Measurements from ENCODE around the gene TTR. TPM values are rescaled to one million over a fixed set of nuclear protein-coding genes. Genes with fewer than 3 reads are reported as not detected.

TTR gene
- total and polyA plus RNA-seq, 2 donors (not counting 1 experiment from before 2014, with no cell fraction given): not detected

- ATAC-seq (ENCODE audit: low read depth): no peak
Measured at GRCh38 chr18:31633392-31634330, 42.0 kb downstream of the TTR start.

More at GRCh38 chr18:31633392-31634330, 42.0 kb downstream of the TTR start:
- Histone ChIP-seq H3K4me2 (replicated peaks; ENCODE audit: low read depth, low read length, poor library complexity, severe bottlenecking) (no peak overlapping the region), H3K9ac (ENCODE audit: low read length) (no peak overlapping the region), H3K79me2 (ENCODE audit: control insufficient read depth, insufficient read depth, low read length) (no peaks in the 10 kb centered on the region), H3K4me1 (ENCODE audit: control insufficient read depth in 2 of 2, insufficient read depth in 2 of 2, low read length in 2 of 2) (peaks cover 5 to 10% of the 10 kb centered on the region in 2 donors), H3K27me3 (replicated peaks in 1 of 4; ENCODE audit: control extremely low read depth in 1 of 4, control insufficient read depth in 3 of 4, insufficient read depth in 4 of 4, low read length in 3 of 4) (no peaks in the 10 kb centered on the region), H4K20me1 (ENCODE audit: control insufficient read depth, insufficient read depth, low read length, poor library complexity, severe bottlenecking) (no peaks in the 10 kb centered on the region), H3K9me3 (ENCODE audit: control extremely low read depth in 1 of 3, control insufficient read depth in 2 of 3, insufficient read depth in 1 of 3, low read length in 2 of 3) (no peaks in the 10 kb centered on the region), H3K36me3 (replicated peaks in 1 of 2; ENCODE audit: control extremely low read depth in 1 of 2, control insufficient read depth in 1 of 2, extremely low read depth in 1 of 2, insufficient read depth in 2 of 2, low read length in 1 of 2) (no peaks in the 10 kb centered on the region), H3K27ac (ENCODE audit: low read length in 2 of 2) (no peak overlapping the region), H3K4me3 (ENCODE audit: control extremely low read depth in 1 of 5, extremely low read depth in 1 of 5, insufficient read depth in 1 of 5, low read depth in 2 of 5, low read length in 4 of 5) (no peak overlapping the region), H2AFZ (ENCODE audit: insufficient read depth, low read depth, low read length, poor library complexity, severe bottlenecking) (no peak overlapping the region)
- POLR2A ChIA-PET: no interaction called here
- CTCF ChIA-PET: no interaction called here
- DNase-seq: no peak
- Mint-ChIP-seq H3K27me3 (peaks cover 4% of the 10 kb centered on the region), H3K4me3 (no peak overlapping the region), H3K4me1 (peaks cover 12% of the 10 kb centered on the region), H3K9me3 (ENCODE audit: insufficient read depth) (peaks cover 2% of the 10 kb centered on the region), H3K27ac (no peak overlapping the region)
- intact Hi-C loops (cut with micrococcal nuclease): no loop called here
- WGBS (ENCODE audit: insufficient coverage): 23% methylated on average over 6 of the region's 10 CpGs
- TF ChIP-seq CTCF (IDR thresholded peaks at IDR 0.05) (no peak), EZH2 (IDR thresholded peaks at IDR 0.05; ENCODE audit: borderline replicate concordance, insufficient read depth, low read depth, low read length, poor library complexity, severe bottlenecking) (no peak)

All from B cell (primary cell).